ENCODE results near the gene GNG3.
A peak's percentile ranks its signal among the peaks of the same experiment; 100 is the strongest.

Gene GNG3

GRCh38 chr11:62752177-62752785 is 44.8 kb downstream of the GNG3 start:
- no peak for TF ChIP-seq REST (IDR thresholded peaks at IDR 0.05; ENCODE audit: low read depth)
- TF ChIP-seq EGR1 (IDR thresholded peaks at IDR 0.05) = no peak
- TF ChIP-seq RAD21 (IDR thresholded peaks at IDR 0.05; ENCODE audit: low read depth) = no peak
- no peak for TF ChIP-seq TEAD4 (IDR thresholded peaks at IDR 0.05)

- no peak for TF ChIP-seq REST (IDR thresholded peaks at IDR 0.05; ENCODE audit: low read depth)
- no peak for TF ChIP-seq TEAD4 (IDR thresholded peaks at IDR 0.05)
- no peak for TF ChIP-seq NFIC (IDR thresholded peaks at IDR 0.05)
- no peak for TF ChIP-seq TCF12 (IDR thresholded peaks at IDR 0.05; ENCODE audit: low read depth)
- no peak for TF ChIP-seq ZBTB7A (IDR thresholded peaks at IDR 0.05; ENCODE audit: low read depth)
- TF ChIP-seq RAD21 (IDR thresholded peaks at IDR 0.05; ENCODE audit: low read depth) = no peak
- no peak for TF ChIP-seq CREB1 (IDR thresholded peaks at IDR 0.05; ENCODE audit: low read depth)
- TF ChIP-seq USF1 (IDR thresholded peaks at IDR 0.05) = no peak
- no peak for TF ChIP-seq YY1 (IDR thresholded peaks at IDR 0.05; ENCODE audit: low read depth)
- TF ChIP-seq MAX (IDR thresholded peaks at IDR 0.05) = no peak
- TF ChIP-seq EP300 (IDR thresholded peaks at IDR 0.05; ENCODE audit: borderline replicate concordance) = no peak
- no peak for TF ChIP-seq TAF1 (IDR thresholded peaks at IDR 0.05; ENCODE audit: low read depth)
- no peak for TF ChIP-seq FOXM1 (IDR thresholded peaks at IDR 0.05; ENCODE audit: borderline replicate concordance, low read depth)
- TF ChIP-seq CEBPB (IDR thresholded peaks at IDR 0.05) = no peak
- no peak for TF ChIP-seq EGR1 (IDR thresholded peaks at IDR 0.05)
These were observed 45.7 kb downstream of the GNG3 start for GRCh38 chr11:62752994-62753735.

- TF ChIP-seq CEBPB (IDR thresholded peaks at IDR 0.05) (no peak), EP300 (IDR thresholded peaks at IDR 0.05; ENCODE audit: borderline replicate concordance) (no peak), MAX (IDR thresholded peaks at IDR 0.05) (peak; percentile 66), ZBTB7A (IDR thresholded peaks at IDR 0.05; ENCODE audit: low read depth) (no peak), EGR1 (IDR thresholded peaks at IDR 0.05) (no peak), FOXM1 (IDR thresholded peaks at IDR 0.05; ENCODE audit: borderline replicate concordance, low read depth) (no peak), YY1 (IDR thresholded peaks at IDR 0.05; ENCODE audit: low read depth) (0 out of 2 replicates have a peak, but pooled peaks have one; percentile 55), TEAD4 (IDR thresholded peaks at IDR 0.05) (no peak), TAF1 (IDR thresholded peaks at IDR 0.05; ENCODE audit: low read depth) (peak; percentile 40; the same call in 1 of the 2 replicates)
These were observed 46.5 kb downstream of the GNG3 start, which contains the start of gene ZBTB3 for GRCh38 chr11:62753736-62754603. Gene ZBTB3 (minus strand): TSS chr11:62754160. CDS start chr11:62753664, 496 bp downstream.

GRCh38 chr11:62755086-62755615 is 47.7 kb downstream of the GNG3 start:
- TF ChIP-seq REST (IDR thresholded peaks at IDR 0.05; ENCODE audit: low read depth) (no peak), CEBPB (IDR thresholded peaks at IDR 0.05) (no peak), ZBTB7A (IDR thresholded peaks at IDR 0.05; ENCODE audit: low read depth) (no peak), USF1 (IDR thresholded peaks at IDR 0.05) (no peak), NFIC (IDR thresholded peaks at IDR 0.05) (no peak), EP300 (IDR thresholded peaks at IDR 0.05; ENCODE audit: borderline replicate concordance) (no peak), TEAD4 (IDR thresholded peaks at IDR 0.05) (no peak), TAF1 (IDR thresholded peaks at IDR 0.05; ENCODE audit: low read depth) (no peak), EGR1 (IDR thresholded peaks at IDR 0.05) (no peak), MAX (IDR thresholded peaks at IDR 0.05) (no peak), TCF12 (IDR thresholded peaks at IDR 0.05; ENCODE audit: low read depth) (no peak), RAD21 (IDR thresholded peaks at IDR 0.05; ENCODE audit: low read depth) (no peak), CREB1 (IDR thresholded peaks at IDR 0.05; ENCODE audit: low read depth) (no peak), FOXM1 (IDR thresholded peaks at IDR 0.05; ENCODE audit: borderline replicate concordance, low read depth) (no peak), YY1 (IDR thresholded peaks at IDR 0.05; ENCODE audit: low read depth) (no peak)
